ENCODE data around the gene SEMA4D.

DNA sequence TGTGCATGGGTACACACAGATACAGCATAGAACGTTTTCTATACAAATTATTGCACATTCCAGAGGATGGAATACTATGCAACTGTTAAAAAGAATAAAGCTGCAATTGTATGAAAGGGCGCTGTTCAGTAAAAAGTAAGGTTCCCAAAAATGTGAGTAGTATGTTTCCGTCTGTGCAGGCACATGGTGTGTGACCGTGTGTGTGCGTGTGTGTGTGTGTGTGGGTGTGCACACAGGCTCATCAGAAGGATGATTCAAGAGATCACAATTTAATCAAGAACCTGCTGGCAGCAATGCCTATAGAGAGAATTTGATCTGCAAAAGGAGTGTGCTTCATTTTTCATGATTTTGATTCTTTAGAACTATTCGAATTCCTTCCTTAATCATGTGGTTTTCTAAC lies 76.3 kb downstream of the SEMA4D start:
- TF ChIP-seq, protein P1, sequence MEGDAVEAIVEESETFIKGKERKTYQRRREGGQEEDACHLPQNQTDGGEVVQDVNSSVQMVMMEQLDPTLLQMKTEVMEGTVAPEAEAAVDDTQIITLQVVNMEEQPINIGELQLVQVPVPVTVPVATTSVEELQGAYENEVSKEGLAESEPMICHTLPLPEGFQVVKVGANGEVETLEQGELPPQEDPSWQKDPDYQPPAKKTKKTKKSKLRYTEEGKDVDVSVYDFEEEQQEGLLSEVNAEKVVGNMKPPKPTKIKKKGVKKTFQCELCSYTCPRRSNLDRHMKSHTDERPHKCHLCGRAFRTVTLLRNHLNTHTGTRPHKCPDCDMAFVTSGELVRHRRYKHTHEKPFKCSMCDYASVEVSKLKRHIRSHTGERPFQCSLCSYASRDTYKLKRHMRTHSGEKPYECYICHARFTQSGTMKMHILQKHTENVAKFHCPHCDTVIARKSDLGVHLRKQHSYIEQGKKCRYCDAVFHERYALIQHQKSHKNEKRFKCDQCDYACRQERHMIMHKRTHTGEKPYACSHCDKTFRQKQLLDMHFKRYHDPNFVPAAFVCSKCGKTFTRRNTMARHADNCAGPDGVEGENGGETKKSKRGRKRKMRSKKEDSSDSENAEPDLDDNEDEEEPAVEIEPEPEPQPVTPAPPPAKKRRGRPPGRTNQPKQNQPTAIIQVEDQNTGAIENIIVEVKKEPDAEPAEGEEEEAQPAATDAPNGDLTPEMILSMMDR (conservative IDR thresholded peaks at IDR 0.05), result no peak
- TF ChIP-seq EZH2 (IDR thresholded peaks at IDR 0.05; ENCODE audit: low read depth), result no peak

Data from PC-9 (cell line).